ENCODE measurements around the gene PLAAT4.
"Not testable (repeated sequence)": the region's sequence is repeated elsewhere in the genome, so short reads cannot be mapped to it uniquely, and the experiment has no call there.

PLAAT4 gene

DNA sequence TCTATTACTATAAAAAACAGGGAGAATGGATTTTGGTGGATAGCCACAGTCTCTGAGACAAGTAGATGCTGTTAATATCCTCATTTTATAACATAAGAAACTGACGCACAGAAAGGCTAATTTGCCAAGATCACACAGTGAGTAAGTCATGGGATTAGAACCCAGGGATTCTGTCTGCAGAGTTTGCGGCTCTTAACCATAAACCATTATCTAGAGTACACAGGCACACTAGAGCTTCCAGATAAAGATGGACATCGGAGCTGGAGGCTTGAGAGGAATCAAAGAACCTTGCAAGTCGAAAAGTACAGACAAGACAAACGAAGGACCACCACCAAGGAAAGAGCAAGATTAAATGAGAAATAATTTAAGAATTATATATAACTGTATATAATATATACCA is 19.5 kb upstream of the PLAAT4 start:
- no peak for DNase-seq (ENCODE audit: low read depth)
- TF ChIP-seq, protein P1, sequence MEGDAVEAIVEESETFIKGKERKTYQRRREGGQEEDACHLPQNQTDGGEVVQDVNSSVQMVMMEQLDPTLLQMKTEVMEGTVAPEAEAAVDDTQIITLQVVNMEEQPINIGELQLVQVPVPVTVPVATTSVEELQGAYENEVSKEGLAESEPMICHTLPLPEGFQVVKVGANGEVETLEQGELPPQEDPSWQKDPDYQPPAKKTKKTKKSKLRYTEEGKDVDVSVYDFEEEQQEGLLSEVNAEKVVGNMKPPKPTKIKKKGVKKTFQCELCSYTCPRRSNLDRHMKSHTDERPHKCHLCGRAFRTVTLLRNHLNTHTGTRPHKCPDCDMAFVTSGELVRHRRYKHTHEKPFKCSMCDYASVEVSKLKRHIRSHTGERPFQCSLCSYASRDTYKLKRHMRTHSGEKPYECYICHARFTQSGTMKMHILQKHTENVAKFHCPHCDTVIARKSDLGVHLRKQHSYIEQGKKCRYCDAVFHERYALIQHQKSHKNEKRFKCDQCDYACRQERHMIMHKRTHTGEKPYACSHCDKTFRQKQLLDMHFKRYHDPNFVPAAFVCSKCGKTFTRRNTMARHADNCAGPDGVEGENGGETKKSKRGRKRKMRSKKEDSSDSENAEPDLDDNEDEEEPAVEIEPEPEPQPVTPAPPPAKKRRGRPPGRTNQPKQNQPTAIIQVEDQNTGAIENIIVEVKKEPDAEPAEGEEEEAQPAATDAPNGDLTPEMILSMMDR (IDR thresholded peaks at IDR 0.05; ENCODE audit: control insufficient read depth, insufficient read depth, low read depth, low read length, missing control alignments): no peak

DNA sequence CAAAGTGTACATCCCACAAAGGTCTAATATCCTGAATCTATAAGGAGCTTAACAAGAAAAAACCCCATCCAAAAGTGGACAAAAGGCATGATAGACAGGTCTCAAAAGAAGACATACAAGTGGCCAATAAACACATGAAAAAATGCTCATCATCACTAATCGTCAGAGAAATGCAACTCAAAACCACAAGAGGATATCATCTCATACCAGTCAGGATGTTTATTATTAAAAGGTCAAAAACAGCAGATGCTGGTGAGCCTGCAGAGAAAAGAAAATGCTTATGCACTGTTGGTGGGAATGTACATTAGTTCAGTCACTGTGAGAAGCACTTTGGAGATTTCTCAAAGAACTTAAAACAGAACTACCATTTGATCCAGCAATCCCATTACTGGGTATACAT is 18.1 kb upstream of the PLAAT4 start:
- H3K4me3 ChIP-seq (ENCODE audit: control insufficient read depth, low read depth, low read length): no peak overlapping the region
- TF ChIP-seq, protein P1 (IDR thresholded peaks at IDR 0.05; ENCODE audit: control insufficient read depth, insufficient read depth, low read depth, low read length, missing control alignments): no peak
- no peak for DNase-seq (ENCODE audit: low read depth)

More for the DNA sequence above, 19.5 kb upstream of the PLAAT4 start:
- no peak overlapping the region for H3K4me3 ChIP-seq (ENCODE audit: control insufficient read depth, low read depth, low read length)

GRCh38 chr11:63520606-63521170 is 15.9 kb upstream of the PLAAT4 start:
- H3K4me3 ChIP-seq (ENCODE audit: control insufficient read depth, low read depth, low read length): no peak overlapping the region
- DNase-seq (ENCODE audit: low read depth): no peak
- TF ChIP-seq, protein P1 (IDR thresholded peaks at IDR 0.05; ENCODE audit: control insufficient read depth, insufficient read depth, low read depth, low read length, missing control alignments): no peak

DNA sequence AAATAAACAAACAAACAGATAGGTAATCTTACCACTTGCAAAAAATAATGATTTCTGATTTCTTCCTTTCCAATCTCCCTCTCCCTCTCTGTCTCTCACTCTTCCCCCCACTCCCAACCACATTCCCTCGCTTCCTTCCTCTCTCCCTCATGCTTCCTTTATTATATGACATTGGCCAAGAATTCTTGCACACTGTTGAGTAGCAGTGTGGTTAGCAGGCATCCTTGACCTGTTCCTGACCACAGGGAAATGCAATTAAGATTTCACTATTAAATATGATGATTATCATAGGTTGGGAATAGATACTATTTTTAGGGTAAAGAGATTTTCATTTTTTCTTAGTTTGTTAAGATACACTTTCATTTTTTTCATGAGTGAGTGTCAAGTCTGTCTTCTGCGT is 14.7 kb upstream of the PLAAT4 start:
- TF ChIP-seq, protein P1 (IDR thresholded peaks at IDR 0.05; ENCODE audit: control insufficient read depth, insufficient read depth, low read depth, low read length, missing control alignments): no peak
- DNase-seq (ENCODE audit: low read depth): no peak

GRCh38 chr11:63523151-63523550 is 13.5 kb upstream of the PLAAT4 start:
- TF ChIP-seq, protein P1 (IDR thresholded peaks at IDR 0.05; ENCODE audit: control insufficient read depth, insufficient read depth, low read depth, low read length, missing control alignments): no peak
- no peak overlapping the region for H3K4me3 ChIP-seq (ENCODE audit: control insufficient read depth, low read depth, low read length)
- DNase-seq (ENCODE audit: low read depth): no peak

More for the DNA sequence above, 14.7 kb upstream of the PLAAT4 start:
- H3K4me3 ChIP-seq (ENCODE audit: control insufficient read depth, low read depth, low read length): no peak overlapping the region

DNA sequence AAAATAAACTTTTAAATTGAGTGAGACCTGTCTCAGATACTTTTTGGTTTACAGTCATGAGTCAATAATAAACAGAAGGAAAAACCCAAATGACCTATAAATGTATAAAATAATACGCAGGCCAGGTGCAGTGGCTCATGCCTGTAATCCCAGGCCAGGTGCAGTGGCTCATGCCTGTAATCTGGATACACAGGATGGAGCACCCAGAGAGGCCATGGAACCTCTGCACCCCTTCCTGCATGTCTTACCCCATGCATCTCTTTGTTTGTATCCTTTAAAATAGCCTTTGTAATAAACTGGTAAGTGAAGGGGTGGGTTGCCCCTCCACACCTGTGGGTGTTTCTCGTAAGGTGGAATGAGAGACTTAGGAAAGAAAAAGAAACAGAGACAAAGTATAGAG is 8.9 kb upstream of the PLAAT4 start:
- DNase-seq (ENCODE audit: low read depth): no peak
- TF ChIP-seq, protein P1 (IDR thresholded peaks at IDR 0.05; ENCODE audit: control insufficient read depth, insufficient read depth, low read depth, low read length, missing control alignments): no peak
- H3K4me3 ChIP-seq (ENCODE audit: control insufficient read depth, low read depth, low read length): no peak overlapping the region

DNA sequence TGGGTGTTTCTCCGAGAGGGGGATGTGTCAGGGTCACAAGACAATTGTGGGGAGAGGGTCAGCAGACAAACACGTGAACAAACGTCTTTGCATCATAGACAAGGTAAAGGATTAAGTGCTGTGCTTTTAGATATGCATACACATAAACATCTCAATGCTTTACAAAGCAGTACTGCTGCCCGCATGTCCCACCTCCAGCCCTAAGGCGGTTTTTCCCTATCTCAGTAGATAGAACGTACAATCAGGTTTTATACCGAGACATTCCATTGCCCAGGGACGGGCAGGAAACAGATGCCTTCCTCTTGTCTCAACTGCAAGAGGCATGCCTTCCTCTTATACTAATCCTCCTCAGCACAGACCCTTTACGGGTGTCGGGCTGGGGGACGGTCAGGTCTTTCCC is 8.5 kb upstream of the PLAAT4 start:
- H3K4me3 ChIP-seq (ENCODE audit: control insufficient read depth, low read depth, low read length); DNase-seq (ENCODE audit: low read depth): not testable (repeated sequence)

DNA sequence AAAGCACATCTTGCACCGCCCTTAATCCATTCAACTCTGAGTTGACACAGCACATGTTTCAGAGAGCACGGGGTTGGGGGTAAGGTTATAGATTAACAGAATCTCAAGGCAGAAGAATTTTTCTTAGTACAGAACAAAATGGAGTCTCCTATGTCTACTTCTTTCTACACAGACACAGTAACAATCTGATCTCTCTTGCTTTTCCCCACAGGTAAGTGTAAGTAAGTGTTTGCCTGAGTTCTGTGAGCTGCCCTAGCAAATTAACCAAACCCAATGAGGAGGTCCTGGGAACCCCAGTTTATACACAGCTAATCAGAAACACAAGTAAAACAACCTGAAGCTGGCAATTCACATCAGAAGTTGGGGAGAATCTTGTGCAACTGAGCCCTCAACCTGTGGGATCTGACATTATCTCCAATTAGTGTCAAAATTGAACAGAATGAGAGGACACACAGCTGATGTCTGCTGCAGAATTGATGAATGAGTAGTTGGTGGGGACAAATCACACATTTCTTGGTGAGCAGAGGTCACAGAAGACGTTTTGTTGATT is 7.8 kb upstream of the PLAAT4 start:
- DNase-seq (ENCODE audit: low read depth); H3K4me3 ChIP-seq (ENCODE audit: control insufficient read depth, low read depth, low read length): not testable (repeated sequence)

- not testable (repeated sequence) for H3K4me3 ChIP-seq (ENCODE audit: control insufficient read depth, low read depth, low read length); DNase-seq (ENCODE audit: low read depth)
These were observed 7.2 kb upstream of the PLAAT4 start for GRCh38 chr11:63529373-63529772.

All from AG09309 (cell line).